OCI-LY1 (cell line): Measurements from ENCODE around the gene HAAO.

ENCODE experiments used
- H2AFZ ChIP-seq: fragments of 200-600 bp; sonication (generic), shearing (Covaris generic); 2 replicates; pipeline ENCODE4 v1.6.0; 2014; ENCODE audit warnings: antibody characterized with exemption, mild to moderate bottlenecking, low read length
- H3F3A ChIP-seq: fragments of 200-600 bp; sonication (generic), shearing (Covaris generic); 2 replicates; pipeline ENCODE4 v1.6.0; 2014; ENCODE audit warnings: mild to moderate bottlenecking, antibody characterized with exemption, low read length, moderate library complexity; ENCODE audit not compliant: insufficient read depth
- H3K27ac ChIP-seq: fragments of 200-600 bp; sonication (generic); 2 replicates; pipeline ENCODE4 v1.5.1; 2014; ENCODE audit warnings: low read length, mixed run types, mild to moderate bottlenecking, low read depth; ENCODE audit not compliant: poor library complexity, severe bottlenecking
- H3K27me3 ChIP-seq: fragments of 200-600 bp; sonication (generic); 2 replicates; pipeline ENCODE4 v1.6.0; 2014; ENCODE audit warnings: antibody characterized with exemption, mild to moderate bottlenecking, low read length, moderate library complexity; ENCODE audit not compliant: insufficient read depth
- H3K36me3 ChIP-seq: fragments of 200-600 bp; sonication (generic); 2 replicates; pipeline ENCODE4 v1.6.1; 2014; ENCODE audit warnings: mild to moderate bottlenecking, antibody characterized with exemption, low read length, moderate library complexity, mixed read lengths; ENCODE audit not compliant: insufficient read depth
- H3K4me1 ChIP-seq: fragments of 200-600 bp; sonication (generic); 2 replicates; pipeline ENCODE4 v1.5.1; 2014; ENCODE audit warnings: mild to moderate bottlenecking, low read length, moderate library complexity; ENCODE audit not compliant: insufficient read depth, severe bottlenecking
- H3K4me2 ChIP-seq: fragments of 200-600 bp; sonication (generic), shearing (Covaris generic); 2 replicates; pipeline ENCODE4 v1.6.1; 2014; ENCODE audit warnings: low read length
- H3K4me3 ChIP-seq: fragments of 200-600 bp; sonication (generic); 2 replicates; pipeline ENCODE4 v1.5.1; 2014; ENCODE audit warnings: low read length, low read depth, mild to moderate bottlenecking, mixed read lengths; ENCODE audit not compliant: poor library complexity, severe bottlenecking
- H3K79me2 ChIP-seq: fragments of 200-600 bp; shearing (Covaris generic); 2 replicates; pipeline ENCODE4 v1.6.1; 2016; ENCODE audit warnings: mixed run types, low read length, mixed read lengths; ENCODE audit not compliant: insufficient read depth
- H3K9ac ChIP-seq: fragments of 200-600 bp; sonication (generic), shearing (Covaris generic); 2 replicates; pipeline ENCODE4 v1.6.1; 2014; ENCODE audit warnings: mild to moderate bottlenecking, low read length, mixed read lengths
- H3K9me2 ChIP-seq: fragments of 200-600 bp; sonication (generic), shearing (Covaris generic); 2 replicates; pipeline ENCODE4 v1.6.1; 2014; ENCODE audit warnings: low read depth, mild to moderate bottlenecking, low read length, mixed read lengths
- H3K9me3 ChIP-seq: fragments of 200-600 bp; shearing (Covaris generic); 2 replicates; pipeline ENCODE4 v1.6.1; 2014; ENCODE audit warnings: low read length, mixed read lengths
- H4K20me1 ChIP-seq: fragments of 200-600 bp; sonication (generic), shearing (Covaris generic); 2 replicates; pipeline ENCODE4 v1.6.0; 2016; ENCODE audit warnings: mild to moderate bottlenecking, low read length; ENCODE audit not compliant: insufficient read depth
- EZH2 ChIP-seq: fragments of 200-600 bp; sonication (generic), shearing (Covaris generic); IDR thresholded peaks from 2 replicates; pipeline ENCODE4 v1.8.0; 2017; ENCODE audit warnings: borderline replicate concordance, mixed run types, mild to moderate bottlenecking, antibody characterized with exemption, low read length, moderate library complexity, mixed read lengths
- TF ChIP-seq, protein P1 (sequence below): fragments of 200-600 bp; sonication (generic), shearing (Covaris generic); IDR thresholded peaks from 2 replicates; pipeline ENCODE4 v1.5.1; 2017; ENCODE audit warnings: mild to moderate bottlenecking, antibody characterized with exemption, low read length, moderate library complexity, mixed read lengths

HAAO gene

DNA sequence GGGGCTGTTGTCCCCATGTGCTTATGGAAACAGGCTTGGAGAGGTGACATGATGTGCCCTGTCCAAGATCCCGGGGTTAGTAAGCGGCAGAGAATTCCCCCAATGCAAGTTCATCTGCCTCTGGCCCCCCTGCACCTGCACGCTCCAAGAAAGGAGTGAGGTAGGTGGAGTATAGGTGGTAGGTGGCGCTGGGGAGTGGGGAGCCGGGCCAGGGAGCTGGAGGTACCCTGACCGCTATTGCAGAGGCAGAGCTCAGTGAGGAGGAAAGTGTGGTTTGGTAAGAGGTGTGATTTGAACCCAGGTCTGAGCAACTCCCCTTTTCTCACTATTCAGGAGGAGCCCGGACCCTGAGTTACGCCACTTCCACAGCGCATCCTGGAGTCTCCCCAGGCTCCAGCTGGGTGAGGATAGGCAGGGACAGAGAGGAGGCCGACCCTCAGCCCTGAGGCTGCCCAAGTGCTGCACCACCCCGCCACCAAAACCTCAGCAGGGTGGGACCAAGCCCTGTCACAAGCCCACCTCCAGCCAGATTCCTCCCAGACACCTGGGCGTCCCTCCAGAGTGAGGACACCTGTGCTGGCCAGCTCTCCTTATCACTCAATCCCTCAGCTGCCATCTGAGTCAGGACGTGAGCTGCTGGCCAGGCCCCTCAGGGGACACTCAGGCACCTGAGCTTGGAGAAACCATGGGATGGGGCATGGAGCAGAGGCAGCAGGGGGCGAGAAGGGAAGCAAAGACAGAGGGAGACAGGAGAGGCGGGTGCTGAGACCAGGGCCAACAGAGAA lies 5.6 kb downstream of the HAAO start:
- no peak overlapping the region for H3K27ac ChIP-seq
- TF ChIP-seq, protein P1, sequence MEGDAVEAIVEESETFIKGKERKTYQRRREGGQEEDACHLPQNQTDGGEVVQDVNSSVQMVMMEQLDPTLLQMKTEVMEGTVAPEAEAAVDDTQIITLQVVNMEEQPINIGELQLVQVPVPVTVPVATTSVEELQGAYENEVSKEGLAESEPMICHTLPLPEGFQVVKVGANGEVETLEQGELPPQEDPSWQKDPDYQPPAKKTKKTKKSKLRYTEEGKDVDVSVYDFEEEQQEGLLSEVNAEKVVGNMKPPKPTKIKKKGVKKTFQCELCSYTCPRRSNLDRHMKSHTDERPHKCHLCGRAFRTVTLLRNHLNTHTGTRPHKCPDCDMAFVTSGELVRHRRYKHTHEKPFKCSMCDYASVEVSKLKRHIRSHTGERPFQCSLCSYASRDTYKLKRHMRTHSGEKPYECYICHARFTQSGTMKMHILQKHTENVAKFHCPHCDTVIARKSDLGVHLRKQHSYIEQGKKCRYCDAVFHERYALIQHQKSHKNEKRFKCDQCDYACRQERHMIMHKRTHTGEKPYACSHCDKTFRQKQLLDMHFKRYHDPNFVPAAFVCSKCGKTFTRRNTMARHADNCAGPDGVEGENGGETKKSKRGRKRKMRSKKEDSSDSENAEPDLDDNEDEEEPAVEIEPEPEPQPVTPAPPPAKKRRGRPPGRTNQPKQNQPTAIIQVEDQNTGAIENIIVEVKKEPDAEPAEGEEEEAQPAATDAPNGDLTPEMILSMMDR = no peak
- no peak for TF ChIP-seq EZH2
- H3F3A ChIP-seq = no peaks in the 10 kb centered on the region
- no peak overlapping the region for H3K4me3 ChIP-seq
- H3K27me3 ChIP-seq = no peaks in the 10 kb centered on the region
- no peak overlapping the region for H3K4me2 ChIP-seq
- no peaks in the 10 kb centered on the region for H4K20me1 ChIP-seq
- H3K9me2 ChIP-seq = no peaks in the 10 kb centered on the region
- peaks cover 10% of the 10 kb centered on the region for H3K4me1 ChIP-seq
- no peaks in the 10 kb centered on the region for H3K36me3 ChIP-seq
- H3K79me2 ChIP-seq = no peaks in the 10 kb centered on the region
- H3K9me3 ChIP-seq = no peaks in the 10 kb centered on the region
- H2AFZ ChIP-seq = no peak overlapping the region
- no peak overlapping the region for H3K9ac ChIP-seq

DNA sequence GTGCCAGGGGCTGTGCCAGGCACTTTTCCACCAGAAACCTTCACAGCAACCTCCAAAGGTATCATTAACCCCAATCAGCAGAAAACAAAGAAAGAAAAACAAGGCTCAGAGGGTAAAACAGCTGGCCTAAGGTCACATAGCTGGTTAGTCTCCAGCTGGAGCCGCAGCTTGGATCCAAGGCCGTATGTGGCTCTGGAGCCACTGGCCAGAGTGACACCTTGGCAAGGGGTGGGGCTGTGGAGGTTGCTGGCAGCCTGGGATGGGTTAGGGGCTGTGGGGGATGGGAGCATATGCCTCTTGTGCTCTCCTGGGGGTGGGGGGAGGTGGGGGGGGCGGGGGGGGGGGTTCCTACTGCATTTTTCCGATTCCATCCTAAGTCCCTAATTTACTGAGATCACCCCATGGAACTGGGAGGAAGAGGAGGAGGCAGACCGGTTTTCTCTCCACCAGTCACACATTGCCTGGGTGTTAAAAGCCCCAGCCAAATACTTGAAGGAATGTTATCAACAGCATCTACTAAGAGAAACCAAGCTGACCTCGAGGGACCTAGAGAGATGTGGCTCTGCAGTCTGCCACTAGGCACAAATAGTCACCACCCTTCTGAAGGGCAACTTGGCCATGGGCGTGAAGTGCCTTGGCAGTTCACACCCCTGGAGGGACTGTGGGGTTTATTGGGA lies 8.0 kb downstream of the HAAO start:
- Histone ChIP-seq H3K79me2 (no peaks in the 10 kb centered on the region), H3K9ac (no peak overlapping the region), H3K4me2 (no peak overlapping the region), H3K9me3 (0 out of 2 replicates have a peak, but pooled peaks cover 3% of the 10 kb centered on the region), H3K36me3 (no peaks in the 10 kb centered on the region), H3K27me3 (no peaks in the 10 kb centered on the region), H3K4me3 (no peak overlapping the region), H2AFZ (no peak overlapping the region), H3K27ac (no peak overlapping the region), H3F3A (no peaks in the 10 kb centered on the region), H3K9me2 (no peaks in the 10 kb centered on the region), H3K4me1 (peaks cover 6% of the 10 kb centered on the region), H4K20me1 (no peaks in the 10 kb centered on the region)
- TF ChIP-seq EZH2 = no peak
- TF ChIP-seq, protein P1 = no peak

DNA sequence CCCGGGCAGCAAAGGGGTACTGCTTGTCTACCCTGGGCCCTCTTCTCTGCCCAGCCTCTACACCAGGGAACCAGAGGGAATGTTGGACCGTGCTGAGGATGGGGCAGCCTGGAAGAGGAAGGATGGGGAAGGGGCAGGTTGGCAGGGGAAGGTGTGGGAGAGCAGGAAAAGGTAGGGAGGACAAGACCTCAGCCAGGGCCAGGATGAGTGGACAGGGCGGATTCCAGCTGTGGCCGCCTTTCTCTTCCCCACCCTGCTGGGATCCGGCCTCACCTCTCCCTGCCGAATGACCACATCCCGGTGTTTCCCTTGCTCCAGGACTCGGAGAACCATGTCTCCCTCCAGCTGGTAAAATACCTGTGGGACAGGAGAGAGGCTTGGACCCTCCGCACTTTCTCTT lies 8.9 kb downstream of the HAAO start:
- H3K27ac ChIP-seq = no peak overlapping the region
- no peaks in the 10 kb centered on the region for H3K79me2 ChIP-seq
- H2AFZ ChIP-seq = no peak overlapping the region
- no peak overlapping the region for H3K4me3 ChIP-seq
- H3K27me3 ChIP-seq = no peaks in the 10 kb centered on the region
- no peaks in the 10 kb centered on the region for H3F3A ChIP-seq
- H4K20me1 ChIP-seq = no peaks in the 10 kb centered on the region
- TF ChIP-seq EZH2 = no peak
- TF ChIP-seq, protein P1 = no peak
- no peak overlapping the region for H3K4me2 ChIP-seq
- no peak overlapping the region for H3K9ac ChIP-seq
- H3K4me1 ChIP-seq = peaks cover 2% of the 10 kb centered on the region
- no peaks in the 10 kb centered on the region for H3K9me2 ChIP-seq
- H3K9me3 ChIP-seq = 0 out of 2 replicates have a peak, but pooled peaks cover 3% of the 10 kb centered on the region
- H3K36me3 ChIP-seq = no peaks in the 10 kb centered on the region
